GM18907 (cell line): Measurements from ENCODE around the gene TP53TG5.

Experiments
- ATAC-seq: cut with Tn5 transposase; IDR thresholded peaks from one replicate; pipeline ENCODE4 v1.9.1; 2021; ENCODE audit warnings: mild to moderate bottlenecking, moderate library complexity; ENCODE audit not compliant: unreplicated experiment

The TP53TG5 gene

DNA sequence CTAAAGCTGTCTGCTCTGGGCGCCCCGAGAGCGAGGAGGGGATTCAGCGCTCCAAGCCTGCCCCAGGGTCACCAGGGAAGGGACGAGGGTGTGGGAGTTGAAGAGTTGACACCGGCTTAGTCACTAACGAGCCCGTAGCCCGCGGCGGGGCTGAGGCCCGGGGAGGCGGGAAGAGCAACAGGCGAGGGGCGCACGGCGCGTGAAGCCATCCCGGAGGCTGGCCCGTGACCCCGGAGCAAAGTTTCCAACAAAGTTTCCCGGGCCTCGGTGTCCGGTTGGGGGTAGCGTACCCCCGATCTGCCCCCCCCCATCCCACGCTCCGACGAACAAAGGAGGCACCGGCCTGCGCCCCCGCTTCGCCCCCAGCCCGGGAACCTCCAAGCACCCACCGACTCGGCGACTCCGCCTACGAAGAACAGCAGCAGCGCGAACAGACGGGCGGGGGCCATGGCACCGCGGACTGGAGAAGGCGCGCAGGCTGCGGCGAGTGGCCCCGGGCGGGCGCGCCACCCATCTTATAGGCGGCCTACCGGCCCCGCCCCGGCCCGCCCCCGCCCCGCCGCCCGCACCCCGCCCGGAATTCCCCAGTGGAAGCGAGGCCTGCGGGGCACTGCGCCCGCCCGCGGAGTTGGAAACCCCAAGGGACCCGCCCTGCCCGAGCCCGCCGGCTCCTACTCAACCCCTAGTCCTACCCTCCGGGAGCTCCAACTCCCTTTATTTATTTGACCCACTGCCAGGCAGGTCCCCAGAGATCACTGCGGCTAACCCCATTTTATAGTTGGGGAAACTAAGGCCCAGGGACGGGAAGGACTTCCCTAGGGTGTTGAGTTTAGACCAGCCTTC lies 30.0 kb downstream of the TP53TG5 start, which contains the start of gene SDC4:
Gene SDC4 (minus strand): TSS at position 489 of the 843 bp plus-strand sequence. CDS start 40 bp downstream, at position 449.
- ATAC-seq, result peak; percentile 43

DNA sequence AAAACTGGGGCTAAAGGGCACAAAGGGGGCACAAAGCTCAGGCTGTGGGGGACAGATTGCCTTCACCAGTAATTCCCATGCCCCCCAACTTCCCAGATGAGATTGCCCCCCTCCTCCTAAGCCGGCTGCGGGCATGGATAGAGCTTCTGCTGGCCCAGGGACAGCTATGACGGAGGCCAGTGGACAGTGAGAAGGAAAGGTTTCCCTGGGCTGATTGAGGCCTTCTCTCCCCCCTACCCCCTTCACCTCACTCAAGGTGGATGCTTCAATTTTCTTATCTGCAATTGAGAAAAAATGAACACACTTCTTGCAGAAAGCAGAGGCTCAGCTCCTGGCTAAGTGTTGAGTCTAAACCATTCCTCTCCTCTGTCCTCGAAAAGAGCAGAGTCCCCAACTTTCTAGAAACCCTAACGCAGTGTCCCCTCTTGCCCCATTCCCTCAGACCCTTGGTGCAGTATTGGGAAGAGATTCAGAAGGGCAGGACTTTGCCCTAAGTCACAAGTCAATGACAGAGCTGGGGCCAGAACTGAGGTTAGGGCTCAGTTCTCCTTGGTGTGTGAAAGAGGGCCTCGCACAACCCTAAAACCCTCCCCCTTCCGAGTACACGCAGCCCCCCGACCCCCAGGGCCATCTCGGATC lies 30.7 kb downstream of the TP53TG5 start:
- no peak for ATAC-seq

GRCh38 chr20:45346851-45347250 lies 31.3 kb downstream of the TP53TG5 start:
- no peak for ATAC-seq

- no peak for ATAC-seq
These were observed 31.8 kb downstream of the TP53TG5 start for GRCh38 chr20:45346291-45346718.

DNA sequence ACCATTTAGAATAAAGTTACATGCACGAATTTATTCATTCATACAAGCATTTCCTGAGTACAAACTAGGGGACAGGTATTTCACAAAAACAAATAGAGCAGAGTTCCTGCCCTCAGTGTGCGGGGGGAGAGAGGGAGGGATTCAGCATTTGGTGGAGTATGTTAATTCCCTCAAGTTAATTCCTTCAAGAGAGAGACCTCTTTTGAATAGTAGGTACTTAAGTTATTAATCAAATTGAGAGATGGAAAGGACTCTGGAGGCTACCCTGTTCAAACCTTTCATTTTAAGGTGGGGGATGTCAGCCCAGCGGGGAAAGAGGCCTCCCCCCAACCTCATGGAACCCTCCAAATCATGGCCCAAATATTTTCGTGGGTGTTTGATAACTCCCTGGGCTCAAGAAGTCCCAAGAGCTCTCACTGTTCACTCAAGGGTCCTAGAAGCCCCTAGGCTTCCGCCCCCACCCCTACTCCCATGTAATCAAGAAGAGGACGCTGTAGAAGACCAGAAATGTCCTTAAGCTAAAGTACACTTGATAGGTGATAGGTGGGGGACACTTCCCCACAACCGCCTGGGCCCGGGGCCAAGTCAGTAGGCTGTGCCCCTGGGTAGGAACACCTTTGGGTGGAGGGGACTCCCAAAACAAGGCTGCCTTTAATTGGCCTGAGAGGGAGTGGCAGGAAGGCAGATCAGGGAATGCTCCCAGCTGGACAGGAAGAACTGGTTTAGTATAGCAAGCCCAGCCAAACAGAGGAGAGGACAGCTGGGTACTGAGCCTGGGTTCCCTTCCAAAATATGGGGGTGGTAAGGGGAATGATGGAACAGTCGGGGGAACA lies 32.8 kb downstream of the TP53TG5 start:
- ATAC-seq, result no peak

DNA sequence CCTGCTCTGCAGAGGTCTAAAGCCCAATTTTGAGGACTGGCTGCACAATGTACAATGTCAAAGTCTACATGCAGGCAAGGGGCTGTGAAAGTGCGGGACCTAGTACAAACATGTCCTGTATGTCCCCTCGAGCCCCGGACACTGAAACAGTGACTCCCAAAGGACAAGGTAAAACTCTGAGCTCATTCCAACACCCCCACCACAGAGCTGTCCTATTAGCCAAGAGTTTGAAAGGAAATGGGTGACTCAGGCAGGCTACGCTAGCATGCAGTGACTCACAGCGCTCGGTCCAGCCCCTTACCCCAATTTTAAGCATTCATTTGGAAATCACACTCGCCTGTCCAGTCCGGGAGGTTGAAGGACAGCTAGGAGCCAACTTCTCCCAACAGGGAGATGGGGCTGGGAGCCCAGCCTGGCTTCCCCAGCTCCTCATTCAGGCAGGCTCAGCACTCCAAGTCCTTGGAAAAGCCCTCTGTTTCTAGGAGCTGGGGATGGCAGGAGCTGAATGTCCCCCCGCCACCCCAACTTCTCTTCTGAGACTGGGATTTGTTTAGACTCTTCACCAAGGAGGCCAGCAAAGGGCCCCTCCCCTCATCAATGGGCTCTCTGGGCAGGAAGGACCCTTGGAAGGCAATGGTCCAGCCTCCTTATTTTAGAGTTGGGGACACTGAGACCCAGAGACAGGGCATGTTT lies 33.8 kb downstream of the TP53TG5 start:
- ATAC-seq, result no peak

DNA sequence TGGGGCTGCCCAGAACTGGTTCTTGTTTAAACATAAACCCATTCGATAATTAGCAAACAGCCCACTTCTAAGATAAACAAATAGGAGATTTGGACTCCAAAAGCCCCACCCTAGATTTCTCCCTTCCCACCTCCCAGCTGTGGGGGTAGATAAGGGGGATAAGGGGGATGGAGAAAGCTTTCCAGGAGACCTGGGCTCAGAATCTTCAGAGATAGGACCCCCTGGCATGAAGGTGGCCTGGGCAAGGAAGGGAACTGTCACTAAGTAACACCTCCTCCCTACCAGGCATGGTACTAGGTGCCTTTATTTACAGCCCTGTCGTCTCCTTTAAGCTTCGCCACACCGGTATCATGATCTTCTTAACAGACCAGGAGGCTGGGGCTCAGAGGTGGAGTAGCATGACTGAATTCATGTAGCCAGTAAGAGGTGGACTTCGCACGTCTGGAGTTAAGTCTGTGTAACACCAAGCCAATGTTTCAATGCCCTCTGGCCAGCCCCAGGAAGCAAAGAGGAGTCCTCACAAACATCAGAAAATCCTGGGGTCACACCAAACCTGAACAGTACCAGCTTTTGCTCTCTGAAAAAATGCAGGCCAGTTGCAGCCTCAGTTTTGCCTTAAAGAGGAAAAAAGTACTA lies 34.5 kb downstream of the TP53TG5 start:
- no peak for ATAC-seq

- ATAC-seq, result no peak
These were observed 35.1 kb downstream of the TP53TG5 start for GRCh38 chr20:45342855-45343531.

DNA sequence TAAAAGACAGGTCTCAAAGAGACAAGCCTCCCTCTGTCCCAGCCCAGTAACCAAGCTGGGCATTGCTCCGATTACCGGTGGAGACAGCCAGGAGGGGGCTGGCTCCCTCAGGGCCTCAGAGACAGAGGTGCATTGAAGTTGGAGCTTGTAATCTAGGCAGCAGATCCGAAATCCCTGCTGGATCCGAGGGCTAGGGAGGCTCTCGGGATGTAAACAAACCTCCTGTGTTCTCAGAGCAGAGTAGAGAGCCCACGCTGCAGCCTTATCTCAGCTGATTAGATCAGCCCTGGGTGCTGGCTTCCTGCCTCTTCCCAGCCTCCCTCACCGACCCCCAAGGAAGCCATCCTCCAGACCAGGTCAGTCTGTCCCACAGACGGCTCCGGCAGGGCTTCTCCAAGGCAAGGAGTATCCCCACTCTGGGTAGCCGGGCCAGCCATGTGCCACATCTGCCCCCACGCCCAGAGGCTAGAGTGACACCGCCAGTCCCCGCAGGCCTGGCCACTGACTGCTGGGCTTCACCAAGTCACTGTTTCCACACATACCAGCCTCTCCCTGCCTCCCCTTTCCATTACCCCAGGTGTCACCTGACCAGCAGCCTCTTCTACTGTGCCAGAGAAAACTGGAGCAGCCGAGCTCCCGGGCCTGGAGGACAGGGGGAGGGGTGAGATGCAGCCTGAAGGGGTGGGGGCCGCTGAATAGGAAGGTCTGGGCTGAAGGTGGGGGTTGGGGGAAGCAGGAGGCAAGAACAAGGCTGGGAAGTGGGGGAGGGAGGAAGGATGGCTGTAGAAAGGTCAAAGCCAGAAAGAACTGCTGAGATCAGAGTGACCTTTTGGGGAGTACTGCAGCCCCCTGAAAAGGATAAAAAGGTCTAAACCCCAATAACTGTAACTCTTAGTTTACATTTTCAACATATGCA lies 35.9 kb downstream of the TP53TG5 start:
- ATAC-seq, result no peak

- ATAC-seq, result no peak
These were observed 36.6 kb downstream of the TP53TG5 start for GRCh38 chr20:45341579-45341938.

DNA sequence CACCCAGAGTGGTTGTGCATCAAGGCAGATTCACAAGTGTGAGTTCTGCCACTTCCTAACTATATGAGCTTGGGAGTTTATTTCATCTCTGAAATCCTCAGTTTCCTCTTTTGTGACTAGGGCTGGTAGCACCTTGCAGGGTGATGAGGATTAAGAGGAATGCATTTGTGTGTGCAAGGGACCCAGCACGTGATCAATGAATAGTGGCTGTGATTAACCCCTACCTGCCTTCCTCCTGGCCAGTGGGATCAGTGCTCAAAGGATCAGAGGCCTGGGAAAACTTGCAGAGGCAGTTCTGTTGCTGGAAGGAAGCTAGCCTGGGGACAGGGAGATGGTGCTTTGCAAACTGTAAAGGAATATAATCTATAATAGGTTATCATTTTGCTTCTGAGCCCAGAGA lies 37.2 kb downstream of the TP53TG5 start:
- ATAC-seq, result no peak

DNA sequence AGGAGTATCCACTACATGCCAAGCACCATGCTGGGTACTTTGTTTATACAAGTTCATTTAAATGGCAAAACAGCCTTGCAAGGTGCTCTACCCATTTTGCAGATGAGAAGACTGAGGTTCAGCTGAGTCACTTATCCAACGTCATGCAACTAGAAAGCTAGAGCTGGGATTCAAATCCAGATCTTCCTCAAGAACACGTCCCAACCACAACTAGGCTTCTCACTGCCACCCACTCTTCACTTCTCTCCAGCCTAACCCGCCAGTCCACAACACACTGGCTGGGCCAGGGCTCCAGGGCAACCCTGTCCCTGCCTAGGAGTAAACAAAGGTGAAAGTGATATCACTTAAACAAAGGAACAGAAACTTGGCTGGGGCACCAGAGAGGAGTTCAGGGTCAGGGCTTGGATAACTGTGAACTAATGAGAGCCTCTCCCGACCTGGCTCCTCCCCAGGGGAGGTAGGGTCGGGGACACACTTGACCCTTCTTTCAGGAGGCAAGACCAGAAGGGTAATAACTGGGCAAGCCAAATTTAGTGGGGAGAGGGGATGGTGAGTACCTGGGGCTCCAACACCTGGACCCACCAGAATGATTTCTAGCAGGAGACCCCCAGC lies 37.8 kb downstream of the TP53TG5 start:
- ATAC-seq, result no peak

- no peak for ATAC-seq
These were observed 38.3 kb downstream of the TP53TG5 start for GRCh38 chr20:45339799-45340198.

DNA sequence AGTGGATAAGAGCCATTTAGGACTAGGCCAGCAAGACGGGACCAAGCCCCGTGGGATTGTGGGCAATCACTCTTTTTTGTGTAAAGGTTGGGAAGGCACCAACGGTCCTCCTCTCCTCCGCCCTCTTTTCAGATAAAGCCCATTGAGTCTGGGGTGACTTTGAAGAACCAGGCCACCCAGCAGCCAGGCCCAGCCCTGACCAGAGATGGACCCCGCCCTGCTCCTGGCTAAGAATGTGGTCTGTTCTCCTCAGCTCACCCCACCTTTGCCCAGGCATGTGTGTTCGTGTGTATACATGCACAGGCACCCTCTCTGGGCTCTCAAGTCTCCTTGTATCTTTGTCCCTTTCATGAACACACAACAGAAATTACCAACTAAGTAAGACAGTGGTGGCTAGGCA lies 39.0 kb downstream of the TP53TG5 start:
- no peak for ATAC-seq

DNA sequence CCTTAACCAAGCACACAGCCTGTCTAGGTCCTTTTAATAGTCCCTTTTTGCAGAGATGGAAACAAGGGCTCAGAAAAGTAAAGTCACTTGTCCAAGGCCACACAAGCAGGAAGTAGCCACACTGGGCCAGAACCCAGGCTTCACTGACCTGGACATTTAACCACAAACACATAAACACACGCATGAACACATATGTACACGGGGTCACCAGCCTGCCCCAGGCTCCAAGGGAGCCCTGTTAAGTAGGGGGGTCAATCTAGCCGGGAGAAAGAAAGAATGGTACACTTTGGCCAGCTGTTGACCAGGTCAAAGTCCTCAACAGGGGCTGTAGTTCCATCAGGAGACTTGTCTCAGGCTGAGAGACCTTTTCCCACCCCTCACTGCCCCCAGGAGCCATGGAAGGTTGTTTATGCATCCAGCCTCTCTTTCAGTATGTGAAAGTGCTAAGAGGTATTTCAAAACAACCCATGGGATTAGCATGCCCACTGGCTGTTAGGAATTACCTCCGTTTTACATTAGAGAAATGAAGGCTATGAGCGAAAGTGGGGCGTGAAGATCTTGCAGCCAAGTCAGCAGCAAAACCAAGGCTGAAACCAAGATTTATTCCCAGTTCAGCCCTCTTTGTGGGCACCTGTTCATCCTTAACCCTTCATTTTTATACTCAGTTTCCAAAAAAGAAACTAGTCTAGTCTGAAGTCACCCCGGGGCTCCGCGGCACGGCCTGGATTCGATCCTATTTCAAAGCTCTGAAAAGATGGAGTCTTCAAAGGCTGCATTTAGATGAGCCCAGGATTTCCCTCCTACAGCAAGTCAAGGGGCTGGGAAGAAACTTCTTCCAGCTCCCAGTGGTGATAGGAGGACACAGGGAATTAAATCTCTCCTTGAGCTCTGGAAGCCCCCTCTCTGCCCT lies 39.7 kb downstream of the TP53TG5 start:
- ATAC-seq, result no peak

DNA sequence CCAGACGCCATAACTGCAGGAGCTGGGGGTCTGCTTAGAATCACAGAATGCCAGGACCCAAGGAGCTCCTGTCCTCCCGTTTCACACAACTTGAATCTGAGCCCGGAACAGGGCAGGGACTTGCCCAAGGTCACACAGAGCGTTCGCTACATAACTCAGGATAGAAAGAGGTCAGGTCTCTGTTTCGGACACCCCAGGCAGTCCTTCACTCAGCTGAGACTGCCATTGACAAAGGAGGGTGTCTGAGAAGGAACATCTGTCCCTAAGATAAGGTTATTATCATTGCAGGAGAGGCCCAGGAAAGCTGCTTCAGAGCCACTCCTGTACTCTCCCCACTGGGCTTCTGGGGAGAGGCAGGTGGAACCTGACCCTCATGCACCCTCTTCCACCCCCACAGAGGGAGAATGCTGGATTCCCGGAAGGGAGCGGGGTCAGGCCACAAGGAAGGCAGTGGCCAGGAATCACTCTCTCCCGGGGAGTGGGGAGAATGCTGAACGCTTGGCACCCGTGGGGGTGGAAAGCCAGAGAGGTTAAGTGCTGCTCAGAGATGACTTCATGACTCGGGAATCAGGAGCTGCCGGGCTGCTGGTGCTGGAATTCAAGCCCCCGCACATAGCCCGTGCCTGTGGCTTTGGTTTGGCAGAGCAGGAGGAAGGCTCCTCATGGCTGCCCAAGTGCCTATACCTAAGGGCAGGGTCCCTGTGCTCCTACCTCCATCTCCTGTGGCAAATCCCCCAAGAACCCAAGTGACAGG lies 40.6 kb downstream of the TP53TG5 start:
- ATAC-seq, result no peak
